Subcutaneous abdominal adipose tissue (tissue), 5 donors: ENCODE results near the gene SPATA16.

ENCODE experiments used
- H3K27ac ChIP-seq: one replicate; pipeline ENCODE4 v1.7.0; 2013; ENCODE audit warnings: low read depth, mild to moderate bottlenecking, inconsistent platforms, low read length, moderate library complexity
- H3K27me3 ChIP-seq, 5 donors: one replicate each; pipeline ENCODE4 v1.7.0; 2013; ENCODE audit warnings: low read length in 5 of 5, inconsistent platforms in 1 of 5; ENCODE audit not compliant: control insufficient read depth in 5 of 5, insufficient read depth in 4 of 5
- H3K36me3 ChIP-seq, 5 donors: one replicate each; pipeline ENCODE4 v1.7.0; 2013; ENCODE audit warnings: low read length in 5 of 5; ENCODE audit not compliant: control insufficient read depth in 5 of 5, insufficient read depth in 5 of 5
- H3K4me1 ChIP-seq, 5 donors: one replicate each; pipeline ENCODE4 v1.7.0; 2013; ENCODE audit warnings: low read length in 5 of 5, mild to moderate bottlenecking in 3 of 5, moderate library complexity in 1 of 5; ENCODE audit not compliant: control insufficient read depth in 5 of 5, insufficient read depth in 5 of 5
- H3K4me3 ChIP-seq, 5 donors: one replicate each; pipeline ENCODE4 v1.7.0; 2013; ENCODE audit warnings: low read length in 5 of 5, low read depth in 1 of 5
- H3K9ac ChIP-seq, 5 donors: one replicate each; pipeline ENCODE4 v1.7.0; 2013; ENCODE audit warnings: low read length in 5 of 5, mild to moderate bottlenecking in 4 of 5, moderate library complexity in 3 of 5
- H3K9me3 ChIP-seq, 5 donors: one replicate each; pipeline ENCODE4 v1.7.0; 2013; ENCODE audit warnings: low read length in 5 of 5; ENCODE audit not compliant: control insufficient read depth in 5 of 5
- donor health status: healthy.
- donor health status: healthy.
- donor health status: healthy.
- donor health status: healthy.
- donor health status: healthy.

Gene SPATA16

DNA sequence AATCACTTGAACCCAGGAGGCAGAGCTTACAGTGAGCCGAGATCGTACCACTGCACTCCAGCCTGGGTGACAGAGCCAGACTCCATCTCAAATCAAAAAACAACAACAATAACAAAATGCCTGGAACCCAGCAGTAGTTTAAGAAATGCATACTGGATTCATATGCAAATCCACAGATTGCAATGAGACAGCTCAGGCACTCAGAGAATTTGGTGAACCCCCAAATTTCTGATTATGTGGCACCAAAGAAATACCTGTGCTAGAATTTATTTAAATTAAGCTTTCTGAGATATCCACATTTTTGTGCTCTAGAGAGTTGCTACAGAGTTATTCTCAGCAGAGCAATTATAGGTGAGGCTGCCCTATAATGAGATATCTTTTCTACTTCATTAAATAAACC lies 29.7 kb downstream of the SPATA16 start:
- no peaks in the 10 kb centered on the region for H3K36me3 ChIP-seq

GRCh38 chr3:173109143-173109542 lies 31.9 kb downstream of the SPATA16 start:
- no peak overlapping the region for H3K27ac ChIP-seq
- no peak overlapping the region for H3K4me3 ChIP-seq
- H3K4me1 ChIP-seq, result no peaks in the 10 kb centered on the region
- peaks cover 0 to 2% (median 0%) of the 10 kb centered on the region in 5 donors for H3K27me3 ChIP-seq
- H3K9me3 ChIP-seq, result peaks cover 0 to 3% (median 0%) of the 10 kb centered on the region in 5 donors
- H3K9ac ChIP-seq, result no peak overlapping the region
- H3K36me3 ChIP-seq, result no peaks in the 10 kb centered on the region

More for the DNA sequence above, 29.7 kb downstream of the SPATA16 start:
- Histone ChIP-seq H3K9ac (no peak overlapping the region), H3K9me3 (no peaks in the 10 kb centered on the region), H3K4me3 (no peak overlapping the region), H3K27me3 (peaks cover 0 to 2% (median 0%) of the 10 kb centered on the region in 5 donors), H3K4me1 (no peaks in the 10 kb centered on the region), H3K27ac (no peak overlapping the region)

DNA sequence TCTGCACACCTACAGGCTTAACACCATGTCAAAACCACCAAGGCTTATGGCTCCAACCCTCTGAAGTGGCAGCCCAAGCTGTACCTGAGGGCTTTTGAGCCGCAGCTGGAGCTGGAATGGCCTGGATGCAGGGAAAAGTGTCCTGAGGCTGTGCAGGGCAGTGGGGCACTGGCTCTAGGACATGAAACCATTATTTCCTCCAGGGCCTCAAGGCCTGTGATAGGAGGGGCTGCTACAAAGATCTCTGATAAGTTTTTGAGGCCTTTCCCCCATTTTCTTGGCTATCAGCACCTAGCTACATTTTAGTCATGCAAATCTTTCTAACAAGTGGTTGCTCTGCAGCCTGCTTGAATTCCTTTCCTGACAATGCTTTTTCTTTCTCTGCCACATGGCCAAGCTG lies 37.6 kb downstream of the SPATA16 start:
- Histone ChIP-seq H3K27ac (no peak overlapping the region), H3K9ac (no peak overlapping the region), H3K9me3 (peaks cover 0 to 17% (median 8%) of the 10 kb centered on the region in 5 donors), H3K27me3 (no peaks in the 10 kb centered on the region), H3K36me3 (no peaks in the 10 kb centered on the region), H3K4me3 (no peak overlapping the region), H3K4me1 (no peaks in the 10 kb centered on the region)

- Histone ChIP-seq H3K27me3 (no peaks in the 10 kb centered on the region), H3K4me3 (no peak overlapping the region), H3K4me1 (no peaks in the 10 kb centered on the region), H3K27ac (no peak overlapping the region), H3K9me3 (peaks cover 0 to 12% (median 8%) of the 10 kb centered on the region in 5 donors), H3K36me3 (no peaks in the 10 kb centered on the region), H3K9ac (no peak overlapping the region)
Measured at GRCh38 chr3:173098959-173099358, 42.1 kb downstream of the SPATA16 start.

DNA sequence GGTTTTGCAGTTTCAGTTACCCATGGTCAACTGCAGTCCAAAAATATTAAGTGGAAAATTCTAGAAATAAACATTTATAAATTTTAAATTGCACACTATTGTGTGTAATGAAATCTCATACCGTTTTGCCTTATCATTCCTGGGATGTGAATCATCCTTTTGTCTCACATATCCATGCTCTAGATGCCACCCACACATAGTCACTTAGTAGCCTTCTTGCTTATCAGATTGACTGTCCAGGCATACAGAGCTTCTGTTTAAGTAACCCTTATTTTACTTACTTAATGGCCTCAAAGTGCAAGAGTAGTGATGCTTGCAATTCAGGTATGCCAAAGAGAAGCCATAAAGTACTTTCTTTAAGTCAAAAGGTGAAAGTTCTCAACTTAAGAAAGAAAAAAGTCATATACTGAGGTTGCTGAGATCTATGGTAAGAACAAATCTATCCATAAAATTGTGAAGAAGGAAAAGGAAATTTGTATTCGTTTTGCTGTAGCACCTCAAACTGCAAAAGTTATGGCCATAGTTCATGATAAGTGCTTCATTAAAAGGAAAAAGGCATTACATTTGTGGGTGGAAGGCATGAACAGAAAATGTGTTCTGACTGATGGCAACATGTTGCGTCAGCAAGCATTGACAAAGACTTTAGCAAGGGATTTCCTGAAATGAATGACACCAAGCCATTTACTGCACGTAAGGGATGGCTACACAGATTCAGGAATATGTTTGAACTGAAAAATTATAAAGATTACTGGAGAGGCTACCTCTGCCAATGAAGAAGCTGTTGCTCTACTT lies 43.8 kb downstream of the SPATA16 start:
- Histone ChIP-seq H3K4me3 (no peak overlapping the region), H3K27me3 (no peaks in the 10 kb centered on the region), H3K36me3 (no peaks in the 10 kb centered on the region), H3K9me3 (no peaks in the 10 kb centered on the region), H3K9ac (no peak overlapping the region), H3K4me1 (no peaks in the 10 kb centered on the region), H3K27ac (no peak overlapping the region)

DNA sequence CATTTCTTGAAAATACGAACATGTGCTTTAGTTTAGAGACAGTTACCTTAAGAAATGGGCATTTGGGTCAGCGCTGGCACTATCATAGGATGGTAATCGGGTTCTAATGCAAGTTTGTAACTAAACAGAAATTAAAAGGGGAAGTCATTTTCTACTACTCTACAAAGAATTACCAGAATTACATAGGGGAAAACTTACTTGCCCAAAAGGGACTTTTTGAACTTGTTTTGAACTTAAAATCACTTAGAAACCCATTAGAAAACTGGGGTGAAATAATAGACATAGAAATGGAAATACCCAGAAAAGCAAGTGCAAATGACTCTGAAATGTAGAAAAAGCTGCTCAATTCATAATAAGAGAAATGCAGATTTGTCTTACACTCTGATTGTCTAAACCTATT lies 44.9 kb downstream of the SPATA16 start:
- no peak overlapping the region for H3K9ac ChIP-seq
- H3K27me3 ChIP-seq, result no peaks in the 10 kb centered on the region
- no peak overlapping the region for H3K4me3 ChIP-seq
- H3K36me3 ChIP-seq, result no peaks in the 10 kb centered on the region
- H3K4me1 ChIP-seq, result no peaks in the 10 kb centered on the region
- no peaks in the 10 kb centered on the region for H3K9me3 ChIP-seq
- H3K27ac ChIP-seq, result no peak overlapping the region

DNA sequence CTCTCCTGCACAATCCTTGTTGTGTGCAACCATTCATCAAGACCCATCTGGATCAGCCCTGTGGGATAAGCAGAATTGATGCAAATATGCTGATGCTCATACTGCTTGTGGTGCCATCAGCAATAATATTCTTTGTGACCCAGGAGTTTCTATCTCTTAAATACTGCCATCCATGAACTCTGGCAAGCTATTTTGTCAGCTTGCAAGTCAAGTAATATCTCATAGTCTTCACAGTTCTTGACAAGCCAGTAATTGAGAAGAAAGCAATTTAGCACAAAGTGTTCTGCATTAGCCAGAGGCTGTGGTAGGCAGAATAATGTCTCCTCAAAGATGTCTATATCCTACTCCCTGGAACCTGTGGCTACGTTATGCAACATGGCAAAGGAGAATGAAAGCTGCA lies 49.0 kb downstream of the SPATA16 start:
- Histone ChIP-seq H3K9ac (no peak overlapping the region), H3K36me3 (no peaks in the 10 kb centered on the region), H3K27me3 (no peaks in the 10 kb centered on the region), H3K4me3 (no peak overlapping the region), H3K9me3 (no peaks in the 10 kb centered on the region), H3K27ac (no peak overlapping the region), H3K4me1 (no peaks in the 10 kb centered on the region)

- H3K27ac ChIP-seq, result no peak overlapping the region
- no peaks in the 10 kb centered on the region for H3K4me1 ChIP-seq
- H3K27me3 ChIP-seq, result no peaks in the 10 kb centered on the region
- peaks cover 0 to 5% (median 0%) of the 10 kb centered on the region in 5 donors for H3K9me3 ChIP-seq
- no peaks in the 10 kb centered on the region for H3K36me3 ChIP-seq
- no peak overlapping the region for H3K4me3 ChIP-seq
- H3K9ac ChIP-seq, result no peak overlapping the region
Measured at GRCh38 chr3:173090492-173090891, 50.5 kb downstream of the SPATA16 start.

- no peaks in the 10 kb centered on the region for H3K27me3 ChIP-seq
- H3K9ac ChIP-seq, result no peak overlapping the region
- H3K27ac ChIP-seq, result no peak overlapping the region
- H3K4me3 ChIP-seq, result no peak overlapping the region
- H3K4me1 ChIP-seq, result no peaks in the 10 kb centered on the region
- no peaks in the 10 kb centered on the region for H3K36me3 ChIP-seq
- H3K9me3 ChIP-seq, result peaks cover 0 to 5% (median 0%) of the 10 kb centered on the region in 5 donors
Measured at GRCh38 chr3:173089283-173089682, 51.8 kb downstream of the SPATA16 start.

DNA sequence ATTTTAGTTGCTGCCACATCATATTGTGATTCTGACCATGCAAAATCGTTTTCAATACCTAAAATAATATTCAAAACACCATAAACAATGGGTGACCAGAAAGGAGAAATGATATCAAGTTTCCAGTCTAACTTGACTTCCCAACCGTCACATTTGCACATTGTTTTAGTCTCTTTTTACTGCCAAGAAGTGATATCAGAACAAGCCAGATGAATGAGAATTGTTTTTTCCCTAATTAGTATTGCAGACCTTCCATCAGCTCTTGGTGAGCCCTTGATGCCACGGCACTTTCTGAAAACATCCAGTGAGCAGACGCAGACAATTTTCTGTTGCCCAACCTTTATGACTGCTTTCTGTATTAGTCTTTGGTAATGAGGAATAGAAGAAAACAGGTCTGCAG lies 62.5 kb downstream of the SPATA16 start:
- H3K27me3 ChIP-seq, result no peaks in the 10 kb centered on the region
- peaks cover 0 to 1% (median 0%) of the 10 kb centered on the region in 5 donors for H3K9me3 ChIP-seq
- peaks cover 0 to 6% (median 0%) of the 10 kb centered on the region in 5 donors for H3K4me1 ChIP-seq
- H3K9ac ChIP-seq, result no peak overlapping the region
- H3K27ac ChIP-seq, result no peak overlapping the region
- H3K36me3 ChIP-seq, result no peaks in the 10 kb centered on the region
- H3K4me3 ChIP-seq, result no peak overlapping the region
